WTC11 (cell line): Measurements from ENCODE around the gene COQ2. TPM values are rescaled to one million over a fixed set of nuclear protein-coding genes. Genes with fewer than 3 reads are reported as not detected.

Experiments used
- ATAC-seq: fragments of 200-7000 bp; cut with Tn5 transposase; 2 replicates; pipeline ENCODE4 v1.10.0; 2021; ENCODE audit warnings: mild to moderate bottlenecking, moderate library complexity
- CTCF ChIA-PET: fragments of 300-600 bp; sonication (Branson Sonifier 250); formaldehyde crosslinking; loops from one replicate; lab custom pipeline; 2021; ENCODE audit warnings: antibody characterized with exemption; lab: Charles Lee
- POLR2A ChIA-PET: fragments of 350-600 bp; sonication (Branson Sonifier 250); formaldehyde crosslinking; loops from one replicate; lab custom pipeline; 2021; ENCODE audit warnings: antibody characterized with exemption; lab: Charles Lee
- DNase-seq: peaks from one replicate; pipeline ENCODE4 v3.0.0; 2021; ENCODE audit warnings: low spot score
- H3K27ac Mint-ChIP-seq: 2 replicates; pipeline ENCODE4 v1.8.0; 2021; ENCODE audit warnings: mixed read lengths
- H3K27me3 Mint-ChIP-seq: 2 replicates; pipeline ENCODE4 v1.8.0; 2021; ENCODE audit warnings: low read depth, mild to moderate bottlenecking, moderate library complexity, mixed read lengths
- H3K36me3 Mint-ChIP-seq: 2 replicates; pipeline ENCODE4 v1.8.0; 2021; ENCODE audit warnings: mixed read lengths
- H3K4me1 Mint-ChIP-seq: 2 replicates; pipeline ENCODE4 v1.8.0; 2022; ENCODE audit warnings: mixed read lengths
- H3K4me3 Mint-ChIP-seq: 2 replicates; pipeline ENCODE4 v1.8.0; 2021; ENCODE audit warnings: mild to moderate bottlenecking, moderate library complexity, mixed read lengths
- H3K9me3 Mint-ChIP-seq: 2 replicates; pipeline ENCODE4 v1.8.0; 2021; ENCODE audit warnings: mixed read lengths
- E2F4 ChIP-seq: sonication (generic); formaldehyde crosslinking; IDR thresholded peaks from 2 replicates; pipeline ENCODE4 v1.8.1; 2022; ENCODE audit warnings: low read depth, mild to moderate bottlenecking, moderate library complexity, missing genetic modification reagents, borderline replicate concordance
- ELF4 ChIP-seq: sonication (generic); formaldehyde crosslinking; IDR thresholded peaks from 2 replicates; pipeline ENCODE4 v1.8.1; 2022; ENCODE audit warnings: low read depth, mild to moderate bottlenecking, moderate library complexity, missing genetic modification reagents
- EMX1 ChIP-seq: fragments of 250-450 bp; sonication (Bioruptor Pico); IDR thresholded peaks from 2 replicates; pipeline ENCODE4 v1.8.0; 2021; ENCODE audit warnings: mild to moderate bottlenecking
- ETV6 ChIP-seq: sonication (generic); formaldehyde crosslinking; IDR thresholded peaks from 2 replicates; pipeline ENCODE4 v1.8.1; 2022; ENCODE audit warnings: mild to moderate bottlenecking, missing genetic modification reagents
- FOXP4 ChIP-seq: sonication (generic); formaldehyde crosslinking; IDR thresholded peaks from 2 replicates; pipeline ENCODE4 v1.8.0; 2022; ENCODE audit warnings: mild to moderate bottlenecking, missing genetic modification reagents
- HMGXB4 ChIP-seq: sonication (generic); formaldehyde crosslinking; IDR thresholded peaks from 2 replicates; pipeline ENCODE4 v1.8.1; 2023; ENCODE audit warnings: mild to moderate bottlenecking, moderate library complexity, missing genetic modification reagents
- PRDM15 ChIP-seq: sonication (generic); formaldehyde crosslinking; IDR thresholded peaks from 2 replicates; pipeline ENCODE4 v1.8.0; 2022; ENCODE audit warnings: missing genetic modification reagents
- PRRX2 ChIP-seq: fragments of 250-450 bp; sonication (Bioruptor Pico); IDR thresholded peaks from 2 replicates; pipeline ENCODE4 v1.8.0; 2021; ENCODE audit warnings: mild to moderate bottlenecking
- RORB ChIP-seq: fragments of 250-450 bp; sonication (Bioruptor Pico); IDR thresholded peaks from 2 replicates; pipeline ENCODE4 v1.9.0; 2021; ENCODE audit warnings: mild to moderate bottlenecking
- TP53 ChIP-seq: sonication (generic); formaldehyde crosslinking; IDR thresholded peaks from 2 replicates; pipeline ENCODE4 v1.8.1; 2023; ENCODE audit warnings: mild to moderate bottlenecking, missing genetic modification reagents
- ZBTB43 ChIP-seq: sonication (generic); formaldehyde crosslinking; IDR thresholded peaks from 2 replicates; pipeline ENCODE4 v1.8.1; 2023; ENCODE audit warnings: mild to moderate bottlenecking, missing genetic modification reagents
- ZNF219 ChIP-seq: sonication (generic); formaldehyde crosslinking; IDR thresholded peaks from 2 replicates; pipeline ENCODE4 v1.8.0; 2023; ENCODE audit warnings: missing genetic modification reagents, mild to moderate bottlenecking, borderline replicate concordance
- ZNF263 ChIP-seq: sonication (generic); formaldehyde crosslinking; IDR thresholded peaks from 2 replicates; pipeline ENCODE4 v1.8.1; 2022; ENCODE audit warnings: low read depth, mild to moderate bottlenecking, moderate library complexity, missing genetic modification reagents
- ZNF317 ChIP-seq: sonication (generic); formaldehyde crosslinking; IDR thresholded peaks from 2 replicates; pipeline ENCODE4 v1.8.1; 2023; ENCODE audit warnings: low read depth, mild to moderate bottlenecking, moderate library complexity, missing genetic modification reagents, borderline replicate concordance
- ZNF396 ChIP-seq: fragments of 250-450 bp; sonication (Bioruptor Pico); IDR thresholded peaks from 2 replicates; pipeline ENCODE4 v1.8.0; 2021; ENCODE audit warnings: mild to moderate bottlenecking, moderate library complexity, borderline replicate concordance
- ZNF512 ChIP-seq: sonication (generic); formaldehyde crosslinking; IDR thresholded peaks from 2 replicates; pipeline ENCODE4 v1.8.1; 2022; ENCODE audit warnings: missing genetic modification reagents, borderline replicate concordance
- ZNF671 ChIP-seq: fragments of 250-450 bp; sonication (Bioruptor Pico); IDR thresholded peaks from 2 replicates; pipeline ENCODE4 v1.8.0; 2021; ENCODE audit warnings: mild to moderate bottlenecking
- total RNA-seq: library from RNA; stranded (reverse); gene quantifications from 3 replicates; pipeline ENCODE4 v1.2.3, GENCODE V29; 2021

COQ2 gene
- total RNA-seq, 1 experiment from 2014 or later, result 21.6 TPM

- ChIA-PET POLR2A (no interaction called here), CTCF (interaction anchor here (0.6 kb wide), 1 partner anchor 375 kb away, joined by 3 read pairs; no protein-coding TSS in a partner anchor)
- Mint-ChIP-seq H3K9me3 (no peaks in the 10 kb centered on the region), H3K36me3 (no peaks in the 10 kb centered on the region), H3K27ac (no peak overlapping the region), H3K4me1 (no peaks in the 10 kb centered on the region), H3K27me3 (no peaks in the 10 kb centered on the region; the same call in 1 of the 2 replicates), H3K4me3 (no peak overlapping the region)
- ATAC-seq (no peak), DNase-seq (no peak)
- TF ChIP-seq ZNF317 (no peak), E2F4 (CRISPR knock-in tag) (no peak), EMX1 (CRISPR knock-in tag) (no peak), ZNF671 (CRISPR knock-in tag) (no peak), ZNF396 (CRISPR knock-in tag) (no peak), ELF4 (no peak), FOXP4 (CRISPR knock-in tag) (no peak), ZNF263 (CRISPR knock-in tag) (no peak), RORB (CRISPR knock-in tag) (no peak), ZBTB43 (CRISPR knock-in tag) (no peak), ETV6 (CRISPR knock-in tag) (no peak), ZNF512 (no peak), PRRX2 (no peak), TP53 (no peak), PRDM15 (CRISPR knock-in tag) (no peak), ZNF219 (CRISPR knock-in tag) (no peak), HMGXB4 (CRISPR knock-in tag) (no peak)
Measured at GRCh38 chr4:83297548-83298260, 13.1 kb upstream of the COQ2 start.
